Stimulated activated CD4-positive, alpha-beta T cell treated with anti-CD3 and anti-CD28 coated beads, Interleukin-4, amount 100 ng/mL, for 24 hours (primary cell): ENCODE data around the gene OLFM2.

Experiments
- DNase-seq: peaks from one replicate; pipeline ENCODE4 v3.0.0-alpha.2; 2020

OLFM2 gene

GRCh38 chr19:9903336-9903735, 33.0 kb downstream of the OLFM2 start:
- no peak for DNase-seq

GRCh38 chr19:9901642-9902041, 34.7 kb downstream of the OLFM2 start:
- DNase-seq = no peak

- no peak for DNase-seq
These were observed 35.3 kb downstream of the OLFM2 start for GRCh38 chr19:9901020-9901419.

- DNase-seq = no peak
These were observed 44.5 kb downstream of the OLFM2 start for GRCh38 chr19:9891609-9892373.

GRCh38 chr19:9885077-9885552, 51.2 kb downstream of the OLFM2 start:
- DNase-seq = no peak

GRCh38 chr19:9883764-9884163, 52.6 kb downstream of the OLFM2 start:
- DNase-seq = no peak

- no peak for DNase-seq
These were observed 53.0 kb downstream of the OLFM2 start for GRCh38 chr19:9883231-9883758.

- no peak for DNase-seq
These were observed 54.6 kb downstream of the OLFM2 start for GRCh38 chr19:9881720-9882119.

GRCh38 chr19:9878511-9879196, 57.7 kb downstream of the OLFM2 start:
- DNase-seq = no peak

- DNase-seq = no peak
These were observed 58.4 kb downstream of the OLFM2 start for GRCh38 chr19:9877780-9878510.

GRCh38 chr19:9875796-9876195, 60.5 kb downstream of the OLFM2 start:
- DNase-seq = no peak

- DNase-seq = no peak
These were observed 61.2 kb downstream of the OLFM2 start for GRCh38 chr19:9875031-9875627.

- no peak for DNase-seq
These were observed 63.6 kb downstream of the OLFM2 start for GRCh38 chr19:9872618-9873242.

- DNase-seq = no peak
These were observed 64.5 kb downstream of the OLFM2 start for GRCh38 chr19:9871626-9872338.

- DNase-seq = no peak
These were observed 67.2 kb downstream of the OLFM2 start for GRCh38 chr19:9868983-9869617.

GRCh38 chr19:9865732-9866501, 70.4 kb downstream of the OLFM2 start:
- peak; percentile 19 for DNase-seq

- peak; percentile 22 for DNase-seq
These were observed 72.6 kb downstream of the OLFM2 start for GRCh38 chr19:9863759-9864158.

- no peak for DNase-seq
These were observed 73.4 kb downstream of the OLFM2 start for GRCh38 chr19:9862938-9863337.

- DNase-seq = no peak
These were observed 74.8 kb downstream of the OLFM2 start for GRCh38 chr19:9861503-9861902.

- DNase-seq = no peak
These were observed 75.9 kb downstream of the OLFM2 start for GRCh38 chr19:9860407-9860806.

GRCh38 chr19:9858766-9859165, 77.5 kb downstream of the OLFM2 start:
- DNase-seq = no peak
